GM12878 (cell line): ENCODE measurements around the gene DHX34. TPM values are rescaled to one million over a fixed set of nuclear protein-coding genes. Genes with fewer than 3 reads are reported as not detected.

ENCODE experiments used
- ATAC-seq: fragments of 200-7000 bp; cut with Tn5 transposase; 3 replicates; pipeline ENCODE4 v1.9.1; 2020; ENCODE audit warnings: mild to moderate bottlenecking, moderate library complexity
- BruUV-seq: library from RNA; stranded (reverse); fragments of 400-500 nt; replicated peaks from 2 replicates; lab custom pipeline; 2021; lab: Mats Ljungman, UMichigan
- CTCF ChIA-PET: fragments of 300-600 bp; sonication (Branson Sonifier 250); formaldehyde crosslinking; extraction: SDS; loops from one replicate; lab custom pipeline; 2021; ENCODE audit warnings: inconsistent platforms; lab: Yijun Ruan, JAX
- POLR2A ChIA-PET: fragments of 350-600 bp; formaldehyde crosslinking; extraction: SDS; loops from one replicate; lab custom pipeline; 2021; ENCODE audit warnings: inconsistent platforms; lab: Charles Lee
- RAD21 ChIA-PET: fragments of 300-600 bp; sonication (Branson Sonifier 250); formaldehyde crosslinking; loops from one replicate; lab custom pipeline; 2023; ENCODE audit warnings: antibody characterized with exemption; ENCODE audit not compliant: unreplicated experiment; lab: Charles Lee
- SMC1A ChIA-PET: fragments of 300-600 bp; sonication (Branson Sonifier 250); formaldehyde crosslinking; loops from one replicate; lab custom pipeline; 2023; ENCODE audit not compliant: unreplicated experiment, uncharacterized antibody; lab: Charles Lee
- DNase-seq: peaks from one replicate; pipeline ENCODE4 v3.0.0-alpha.2; 2011; ENCODE audit warnings: low read depth, low spot score
- FAIRE-seq: peaks from 3 replicates; lab custom pipeline; 2011; peaks lifted over from hg19 to GRCh38; lab: Jason Lieb, UNC
- H2AFZ ChIP-seq: 2 replicates; pipeline ENCODE4 v1.6.0; 2011; ENCODE audit warnings: low read depth, low read length, control low read depth; ENCODE audit not compliant: control insufficient read depth
- H3K27ac ChIP-seq: 2 replicates; pipeline ENCODE4 v1.5.1; 2011; ENCODE audit warnings: control low read depth; ENCODE audit not compliant: control insufficient read depth, insufficient read depth
- H3K27me3 ChIP-seq, 2 experiments: replicated peaks in 1 of 2; 2 replicates each; pipeline versions ENCODE4 v1.6.0 to v1.6.1; 2011; ENCODE audit warnings: low read length in 1 of 2; ENCODE audit not compliant: control insufficient read depth in 2 of 2, insufficient read depth in 2 of 2
- H3K36me3 ChIP-seq, 2 experiments: 2 replicates each; pipeline ENCODE4 v1.5.1; 2011; ENCODE audit warnings: low read length in 1 of 2; ENCODE audit not compliant: control insufficient read depth in 2 of 2, insufficient read depth in 2 of 2
- H3K4me1 ChIP-seq: 2 replicates; pipeline ENCODE4 v1.6.1; 2011; ENCODE audit warnings: mild to moderate bottlenecking, low read length, moderate library complexity, mixed read lengths; ENCODE audit not compliant: control insufficient read depth, insufficient read depth
- H3K4me2 ChIP-seq: 2 replicates; pipeline ENCODE4 v1.6.0; 2011; ENCODE audit warnings: control low read depth; ENCODE audit not compliant: control insufficient read depth, insufficient read depth
- H3K4me3 ChIP-seq: fragments of 200-600 bp; sonication (generic); 2 replicates; pipeline ENCODE4 v1.5.1; 2016
- H3K79me2 ChIP-seq: 2 replicates; pipeline ENCODE4 v1.6.0; 2011; ENCODE audit warnings: low read length; ENCODE audit not compliant: control insufficient read depth, insufficient read depth
- H3K9ac ChIP-seq: 2 replicates; pipeline ENCODE4 v1.8.0; 2011; ENCODE audit warnings: low read length, control low read depth, mixed read lengths; ENCODE audit not compliant: control insufficient read depth, insufficient read depth
- H3K9me3 ChIP-seq: replicated peaks from 3 replicates; pipeline ENCODE4 v1.5.1; 2011; ENCODE audit warnings: mild to moderate bottlenecking, low read length; ENCODE audit not compliant: control insufficient read depth, insufficient read depth
- H4K20me1 ChIP-seq: 2 replicates; pipeline ENCODE4 v1.6.0; 2011; ENCODE audit not compliant: control insufficient read depth, insufficient read depth
- CHD1 ChIP-seq: IDR thresholded peaks from 2 replicates; pipeline ENCODE4 v1.6.1; 2012; ENCODE audit warnings: low read depth, low read length, improper control_type of control experiment
- CREB1 ChIP-seq: IDR thresholded peaks from 2 replicates; pipeline ENCODE4 v1.6.1; 2012; ENCODE audit warnings: low read depth, mild to moderate bottlenecking, inconsistent platforms
- HCFC1 ChIP-seq: fragments of 150-350 bp; IDR thresholded peaks from 2 replicates; pipeline ENCODE4 v1.6.1; 2014; ENCODE audit warnings: low read length
- HDAC2 ChIP-seq: fragments of 200-600 bp; sonication (generic); IDR thresholded peaks from 2 replicates; pipeline ENCODE4 v1.6.1; 2017
- NFXL1 ChIP-seq: fragments of 450-650 bp; IDR thresholded peaks from 2 replicates; pipeline ENCODE4 v1.6.1; 2017; ENCODE audit warnings: antibody characterized with exemption, mild to moderate bottlenecking, borderline replicate concordance
- POLR2AphosphoS2 ChIP-seq: IDR thresholded peaks from 2 replicates; pipeline ENCODE4 v1.6.1; 2011; ENCODE audit warnings: low read depth, mild to moderate bottlenecking, low read length, improper control_type of control experiment, moderate library complexity
- SIN3A ChIP-seq: IDR thresholded peaks from 2 replicates; pipeline ENCODE4 v1.6.1; 2012; ENCODE audit warnings: low read depth, low read length, improper control_type of control experiment
- SIX5 ChIP-seq: IDR thresholded peaks from 2 replicates; pipeline ENCODE4 v1.6.1; 2011; ENCODE audit warnings: mild to moderate bottlenecking, low read depth, low read length, moderate library complexity; ENCODE audit not compliant: severe bottlenecking
- TCF3 ChIP-seq: IDR thresholded peaks from 2 replicates; pipeline ENCODE4 v1.6.1; 2012; ENCODE audit warnings: low read depth, mild to moderate bottlenecking, low read length, borderline replicate concordance; ENCODE audit not compliant: insufficient read depth
- TCF7 ChIP-seq: IDR thresholded peaks from 2 replicates; pipeline ENCODE4 v1.6.1; 2014; ENCODE audit warnings: antibody characterized with exemption, borderline replicate concordance
- YBX1 ChIP-seq: fragments of 450-650 bp; IDR thresholded peaks from 2 replicates; pipeline ENCODE4 v1.6.1; 2016; ENCODE audit warnings: antibody characterized with exemption
- ZNF274 ChIP-seq: IDR thresholded peaks from one replicate; pipeline ENCODE4 v1.8.0; 2011; ENCODE audit not compliant: insufficient read length, insufficient read depth
- WGBS: methylation state at CpG from one replicate; pipeline ENCODE4 v1.1.6; 2016; ENCODE audit warnings: low lambda C conversion rate; ENCODE audit not compliant: insufficient replicate concordance, insufficient coverage; ENCODE audit errors: missing lambda C conversion rate; 5-methylcytosine and 5-hydroxymethylcytosine counted together
- in situ Hi-C: fragments of 300-500 bp; cut with MboI; formaldehyde crosslinking; loops from 9 replicates; pipeline ENCODE4 v1.14.3; 2018; ENCODE audit warnings: mixed read lengths
- intact Hi-C: fragments of 100-400 bp; cut with micrococcal nuclease; formaldehyde crosslinking; loops from one replicate; pipeline ENCODE4 v1.14.2; 2022; ENCODE audit not compliant: unreplicated experiment
- polyA plus RNA-seq, 11 experiments: library from polyadenylated mRNA; depleted of rRNA in 4 of 11; unstranded in 6 of 11; stranded (reverse) in 5 of 11; fragments of >200 nt; fragmentation: Nextera tagmentation in 4 of 11; fragmentation: Illumina TruSeq in 1 of 11; extraction: Ambion mirVana in 4 of 11; extraction: Trizol in 1 of 11; gene quantifications; 1 replicate in 1 of 11; 2 replicates in 10 of 11; pipeline versions ENCODE4 v1.2.1 to v1.2.3, GENCODE V29; 2011 to 2016; ENCODE audit warnings: inconsistent platforms in 2 of 11, missing spikeins in 2 of 11, low read depth in 1 of 11
- total RNA-seq, 4 experiments: library from RNA; depleted of rRNA in 3 of 4; stranded (reverse); fragments of >200 nt in 3 of 4; fragmentation: Illumina TruSeq in 1 of 4; extraction: Trizol in 1 of 4; gene quantifications; 2 replicates each; pipeline versions ENCODE4 v1.2.1 to v1.2.3, GENCODE V29; 2013 to 2021
- TF ChIP-seq, protein P1 (sequence below), 3 experiments: IDR thresholded peaks in 2 of 3; conservative IDR thresholded peaks in 1 of 3; 2 replicates each; pipeline ENCODE4 v1.5.1; 2011; ENCODE audit warnings: low read depth in 3 of 3, low read length in 3 of 3, mild to moderate bottlenecking in 3 of 3, control low read depth in 2 of 3, moderate library complexity in 2 of 3, inconsistent platforms in 1 of 3, mixed read lengths in 1 of 3; ENCODE audit not compliant: control insufficient read depth in 2 of 3, insufficient read depth in 1 of 3; ENCODE audit errors: extremely low read depth in 1 of 3
- TF ChIP-seq, protein P2 (sequence below): fragments of 450-650 bp; conservative IDR thresholded peaks from 2 replicates; pipeline ENCODE4 v1.6.1; 2017; ENCODE audit warnings: mild to moderate bottlenecking, moderate library complexity
- TF ChIP-seq, protein P3 (sequence below): fragments of 450-650 bp; formaldehyde crosslinking; IDR thresholded peaks from 2 replicates; pipeline ENCODE4 v1.4.0; 2022; ENCODE audit warnings: mild to moderate bottlenecking, moderate library complexity
- TF ChIP-seq, protein P4 (sequence below): IDR thresholded peaks from 2 replicates; pipeline ENCODE4 v1.6.1; 2012; ENCODE audit warnings: low read depth, low read length, improper control_type of control experiment

The DHX34 gene
- total and polyA plus RNA-seq, 10 of the 15 experiments (the other 5 are each of a cell fraction or from before 2014, with no cell fraction given), result 0.19 to 16.9 (median 10.5) TPM

DNA sequence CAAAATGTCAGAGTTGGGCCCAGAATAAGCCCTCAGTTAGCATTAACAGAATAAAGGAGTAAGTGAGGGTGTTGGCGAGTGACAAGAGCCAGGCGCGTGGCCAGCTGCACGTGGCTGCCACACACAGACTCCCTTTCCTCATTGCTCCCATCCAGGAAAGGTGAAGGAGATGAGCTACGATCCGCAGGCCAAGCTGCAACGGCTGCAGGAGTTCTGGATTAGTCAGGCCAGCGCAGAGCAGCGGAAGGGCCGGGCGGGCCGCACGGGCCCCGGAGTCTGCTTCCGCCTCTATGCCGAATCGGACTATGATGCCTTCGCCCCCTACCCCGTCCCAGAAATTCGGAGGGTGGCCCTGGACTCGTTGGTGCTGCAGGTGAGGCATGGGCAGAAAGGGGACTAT lies 13.2 kb downstream of the DHX34 start:
- no peak for FAIRE-seq
- SMC1A ChIA-PET, result interaction anchor here (1.0 to 1.2 kb wide), 2 partner anchors 14 to 438 kb away, joined by 3 to 4 read pairs; no protein-coding TSS in a partner anchor
- no TSS peak for BruUV-seq

More for the DNA sequence above, 13.2 kb downstream of the DHX34 start:
- no peak for ATAC-seq
- H4K20me1 ChIP-seq, result no peaks in the 10 kb centered on the region
- ChIA-PET CTCF (no interaction called here), POLR2A (no interaction called here), RAD21 (no interaction called here)
- H3K36me3 ChIP-seq, result peaks cover 12 to 24% of the 10 kb centered on the region in 2 experiments
- TF ChIP-seq TCF3 (no peak), TCF7 (no peak), NFXL1 (no peak), POLR2AphosphoS2 (no peak), ZNF274 (no peak), HCFC1 (no peak), HDAC2 (no peak), CHD1 (no peak), SIN3A (no peak), CREB1 (no peak), SIX5 (no peak), YBX1 (no peak)
- TF ChIP-seq, protein P1, sequence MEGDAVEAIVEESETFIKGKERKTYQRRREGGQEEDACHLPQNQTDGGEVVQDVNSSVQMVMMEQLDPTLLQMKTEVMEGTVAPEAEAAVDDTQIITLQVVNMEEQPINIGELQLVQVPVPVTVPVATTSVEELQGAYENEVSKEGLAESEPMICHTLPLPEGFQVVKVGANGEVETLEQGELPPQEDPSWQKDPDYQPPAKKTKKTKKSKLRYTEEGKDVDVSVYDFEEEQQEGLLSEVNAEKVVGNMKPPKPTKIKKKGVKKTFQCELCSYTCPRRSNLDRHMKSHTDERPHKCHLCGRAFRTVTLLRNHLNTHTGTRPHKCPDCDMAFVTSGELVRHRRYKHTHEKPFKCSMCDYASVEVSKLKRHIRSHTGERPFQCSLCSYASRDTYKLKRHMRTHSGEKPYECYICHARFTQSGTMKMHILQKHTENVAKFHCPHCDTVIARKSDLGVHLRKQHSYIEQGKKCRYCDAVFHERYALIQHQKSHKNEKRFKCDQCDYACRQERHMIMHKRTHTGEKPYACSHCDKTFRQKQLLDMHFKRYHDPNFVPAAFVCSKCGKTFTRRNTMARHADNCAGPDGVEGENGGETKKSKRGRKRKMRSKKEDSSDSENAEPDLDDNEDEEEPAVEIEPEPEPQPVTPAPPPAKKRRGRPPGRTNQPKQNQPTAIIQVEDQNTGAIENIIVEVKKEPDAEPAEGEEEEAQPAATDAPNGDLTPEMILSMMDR (IDR thresholded peaks at IDR 0.05 in 2 of 3, conservative IDR thresholded peaks at IDR 0.05 in 1 of 3; ENCODE audit: control insufficient read depth in 2 of 3, extremely low read depth in 1 of 3, insufficient read depth in 1 of 3, low read depth in 3 of 3, low read length in 3 of 3), result no peak
- TF ChIP-seq, protein P2, sequence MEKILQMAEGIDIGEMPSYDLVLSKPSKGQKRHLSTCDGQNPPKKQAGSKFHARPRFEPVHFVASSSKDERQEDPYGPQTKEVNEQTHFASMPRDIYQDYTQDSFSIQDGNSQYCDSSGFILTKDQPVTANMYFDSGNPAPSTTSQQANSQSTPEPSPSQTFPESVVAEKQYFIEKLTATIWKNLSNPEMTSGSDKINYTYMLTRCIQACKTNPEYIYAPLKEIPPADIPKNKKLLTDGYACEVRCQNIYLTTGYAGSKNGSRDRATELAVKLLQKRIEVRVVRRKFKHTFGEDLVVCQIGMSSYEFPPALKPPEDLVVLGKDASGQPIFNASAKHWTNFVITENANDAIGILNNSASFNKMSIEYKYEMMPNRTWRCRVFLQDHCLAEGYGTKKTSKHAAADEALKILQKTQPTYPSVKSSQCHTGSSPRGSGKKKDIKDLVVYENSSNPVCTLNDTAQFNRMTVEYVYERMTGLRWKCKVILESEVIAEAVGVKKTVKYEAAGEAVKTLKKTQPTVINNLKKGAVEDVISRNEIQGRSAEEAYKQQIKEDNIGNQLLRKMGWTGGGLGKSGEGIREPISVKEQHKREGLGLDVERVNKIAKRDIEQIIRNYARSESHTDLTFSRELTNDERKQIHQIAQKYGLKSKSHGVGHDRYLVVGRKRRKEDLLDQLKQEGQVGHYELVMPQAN, result no peak
- TF ChIP-seq, protein P3, sequence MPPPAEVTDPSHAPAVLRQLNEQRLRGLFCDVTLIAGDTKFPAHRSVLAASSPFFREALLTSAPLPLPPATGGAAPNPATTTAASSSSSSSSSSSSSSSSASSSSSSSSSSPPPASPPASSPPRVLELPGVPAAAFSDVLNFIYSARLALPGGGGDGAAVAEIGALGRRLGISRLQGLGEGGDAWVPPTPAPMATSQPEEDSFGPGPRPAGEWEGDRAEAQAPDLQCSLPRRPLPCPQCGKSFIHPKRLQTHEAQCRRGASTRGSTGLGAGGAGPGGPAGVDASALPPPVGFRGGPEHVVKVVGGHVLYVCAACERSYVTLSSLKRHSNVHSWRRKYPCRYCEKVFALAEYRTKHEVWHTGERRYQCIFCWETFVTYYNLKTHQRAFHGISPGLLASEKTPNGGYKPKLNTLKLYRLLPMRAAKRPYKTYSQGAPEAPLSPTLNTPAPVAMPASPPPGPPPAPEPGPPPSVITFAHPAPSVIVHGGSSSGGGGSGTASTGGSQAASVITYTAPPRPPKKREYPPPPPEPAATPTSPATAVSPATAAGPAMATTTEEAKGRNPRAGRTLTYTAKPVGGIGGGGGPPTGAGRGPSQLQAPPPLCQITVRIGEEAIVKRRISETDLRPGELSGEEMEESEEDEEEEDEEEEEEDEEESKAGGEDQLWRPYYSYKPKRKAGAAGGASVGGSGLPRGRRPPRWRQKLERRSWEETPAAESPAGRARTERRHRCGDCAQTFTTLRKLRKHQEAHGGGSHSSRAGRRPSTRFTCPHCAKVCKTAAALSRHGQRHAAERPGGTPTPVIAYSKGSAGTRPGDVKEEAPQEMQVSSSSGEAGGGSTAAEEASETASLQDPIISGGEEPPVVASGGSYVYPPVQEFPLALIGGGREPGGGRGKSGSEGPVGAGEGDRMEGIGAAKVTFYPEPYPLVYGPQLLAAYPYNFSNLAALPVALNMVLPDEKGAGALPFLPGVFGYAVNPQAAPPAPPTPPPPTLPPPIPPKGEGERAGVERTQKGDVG (CRISPR knock-in tag), result no peak
- TF ChIP-seq, protein P4, sequence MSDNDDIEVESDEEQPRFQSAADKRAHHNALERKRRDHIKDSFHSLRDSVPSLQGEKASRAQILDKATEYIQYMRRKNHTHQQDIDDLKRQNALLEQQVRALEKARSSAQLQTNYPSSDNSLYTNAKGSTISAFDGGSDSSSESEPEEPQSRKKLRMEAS, result no peak
- TF ChIP-seq, all 136 proteins: peak for 0
- intact Hi-C loops, result no loop called here
- H3K4me3 ChIP-seq, result no peak overlapping the region
- H3K79me2 ChIP-seq, result no peaks in the 10 kb centered on the region
- H2AFZ ChIP-seq, result no peak overlapping the region
- H3K4me2 ChIP-seq, result no peak overlapping the region
- H3K27me3 ChIP-seq, result no peaks in the 10 kb centered on the region
- no peak overlapping the region for H3K27ac ChIP-seq
- no peak for DNase-seq
- H3K9me3 ChIP-seq, result no peaks in the 10 kb centered on the region
- no peak overlapping the region for H3K9ac ChIP-seq
- WGBS, result 95% methylated on average over 21 of the region's 21 CpGs
- no peaks in the 10 kb centered on the region for H3K4me1 ChIP-seq
- in situ Hi-C loops, result no loop called here
